IMR-90 (cell line): Measurements from ENCODE around the gene ESRRB. TPM values are rescaled to one million over a fixed set of nuclear protein-coding genes. Genes with fewer than 3 reads are reported as not detected.

Experiments
- ATAC-seq: fragments of 200-7000 bp; cut with Tn5 transposase; 2 replicates; pipeline ENCODE4 v1.9.1; 2020; ENCODE audit warnings: low read depth, mild to moderate bottlenecking, moderate library complexity
- BruUV-seq: library from RNA; stranded (reverse); fragments of 400-500 nt; replicated peaks from 2 replicates; lab custom pipeline; 2021; lab: Mats Ljungman, UMichigan
- CTCF ChIA-PET: fragments of 300-600 bp; formaldehyde crosslinking; extraction: SDS; loops from one replicate; lab custom pipeline; 2021; ENCODE audit warnings: antibody characterized with exemption; lab: Yijun Ruan, JAX
- POLR2A ChIA-PET: fragments of 300-600 bp; sonication (Branson Sonifier 250); formaldehyde crosslinking; loops from one replicate; lab custom pipeline; 2022; ENCODE audit warnings: antibody characterized with exemption; ENCODE audit not compliant: unreplicated experiment; lab: Charles Lee
- DNase-seq: peaks from one replicate; pipeline ENCODE4 v3.0.0; 2013
- H2AFZ ChIP-seq: replicated peaks from 2 replicates; pipeline ENCODE3; 2013; ENCODE audit warnings: low read length, mild to moderate bottlenecking; ENCODE audit not compliant: poor library complexity
- H2AK5ac ChIP-seq: 2 replicates; pipeline ENCODE4 v1.6.1; 2013; ENCODE audit warnings: low read depth, low read length, inconsistent platforms
- H2AK9ac ChIP-seq: replicated peaks from 2 replicates; pipeline ENCODE3; 2013; ENCODE audit warnings: mild to moderate bottlenecking, low read depth, low read length, moderate library complexity; ENCODE audit not compliant: poor library complexity
- H2BK120ac ChIP-seq: 2 replicates; pipeline ENCODE4 v1.6.1; 2013; ENCODE audit warnings: low read depth, low read length, inconsistent platforms
- H2BK15ac ChIP-seq: 3 replicates; pipeline ENCODE4 v1.6.1; 2013; ENCODE audit warnings: low read depth, low read length, inconsistent platforms
- H2BK20ac ChIP-seq: 2 replicates; pipeline ENCODE4 v1.6.1; 2013; ENCODE audit warnings: low read depth, mild to moderate bottlenecking, inconsistent platforms, low read length, moderate library complexity
- H2BK5ac ChIP-seq: 2 replicates; pipeline ENCODE4 v1.6.1; 2013; ENCODE audit warnings: mild to moderate bottlenecking, low read depth, low read length, inconsistent platforms; ENCODE audit not compliant: poor library complexity, severe bottlenecking
- H3K14ac ChIP-seq: replicated peaks from 2 replicates; pipeline ENCODE4 v1.6.1; 2013; ENCODE audit warnings: low read depth, low read length, inconsistent platforms
- H3K18ac ChIP-seq: 2 replicates; pipeline ENCODE4 v1.6.1; 2013; ENCODE audit warnings: low read depth, low read length, control low read depth
- H3K23ac ChIP-seq: 2 replicates; pipeline ENCODE4 v1.6.1; 2013; ENCODE audit warnings: low read depth, low read length, inconsistent platforms
- H3K27ac ChIP-seq: 2 replicates; pipeline ENCODE4 v1.5.1; 2013; ENCODE audit warnings: mild to moderate bottlenecking, control low read depth, low read length; ENCODE audit not compliant: insufficient read depth
- H3K27me3 ChIP-seq: 2 replicates; pipeline ENCODE4 v1.6.1; 2013; ENCODE audit warnings: low read length; ENCODE audit not compliant: control insufficient read depth, insufficient read depth
- H3K36me3 ChIP-seq: 2 replicates; pipeline ENCODE4 v1.6.1; 2013; ENCODE audit warnings: low read length, mixed read lengths; ENCODE audit not compliant: control insufficient read depth, insufficient read depth
- H3K4ac ChIP-seq: 2 replicates; pipeline ENCODE4 v1.6.1; 2013; ENCODE audit warnings: low read depth, low read length, inconsistent platforms
- H3K4me1 ChIP-seq: 2 replicates; pipeline ENCODE4 v1.6.1; 2013; ENCODE audit warnings: low read length, mixed read lengths; ENCODE audit not compliant: control insufficient read depth, insufficient read depth
- H3K4me2 ChIP-seq: 2 replicates; pipeline ENCODE4 v1.6.1; 2013; ENCODE audit warnings: low read depth, mild to moderate bottlenecking, control low read depth, low read length, moderate library complexity
- H3K4me3 ChIP-seq: 2 replicates; pipeline ENCODE4 v1.5.1; 2013; ENCODE audit warnings: low read depth, mild to moderate bottlenecking, control low read depth, low read length, moderate library complexity; ENCODE audit not compliant: insufficient read depth
- H3K56ac ChIP-seq: 2 replicates; pipeline ENCODE4 v1.6.1; 2013; ENCODE audit warnings: low read length, inconsistent platforms; ENCODE audit not compliant: insufficient read depth; ENCODE audit errors: extremely low read depth
- H3K79me1 ChIP-seq, 2 experiments: 2 replicates each; pipeline ENCODE4 v1.6.1; 2013; ENCODE audit warnings: low read length in 2 of 2, inconsistent platforms in 1 of 2, low read depth in 1 of 2
- H3K9ac ChIP-seq: 2 replicates; pipeline ENCODE4 v1.6.1; 2013; ENCODE audit warnings: low read depth, low read length, control low read depth
- H3K9me1 ChIP-seq: 2 replicates; pipeline ENCODE4 v1.6.1; 2013; ENCODE audit warnings: low read length, inconsistent platforms; ENCODE audit not compliant: insufficient read depth
- H3K9me3 ChIP-seq: 2 replicates; pipeline ENCODE4 v1.6.1; 2013; ENCODE audit warnings: low read length; ENCODE audit not compliant: control insufficient read depth, insufficient read depth
- H4K20me1 ChIP-seq: 2 replicates; pipeline ENCODE4 v1.6.1; 2013; ENCODE audit warnings: low read length, inconsistent platforms; ENCODE audit not compliant: insufficient read depth
- H4K5ac ChIP-seq: 2 replicates; pipeline ENCODE4 v1.6.1; 2013; ENCODE audit warnings: mild to moderate bottlenecking, low read depth, low read length, control low read depth
- H4K8ac ChIP-seq, 2 experiments: 2 replicates each; pipeline ENCODE4 v1.6.1; 2013; ENCODE audit warnings: low read depth in 2 of 2, low read length in 2 of 2, control low read depth in 1 of 2, inconsistent platforms in 1 of 2
- H4K91ac ChIP-seq: 2 replicates; pipeline ENCODE4 v1.6.1; 2013; ENCODE audit warnings: low read depth, low read length, inconsistent platforms; ENCODE audit not compliant: insufficient read depth
- BHLHE40 ChIP-seq: fragments of 150-350 bp; IDR thresholded peaks from 2 replicates; pipeline ENCODE4 v1.6.1; 2016; ENCODE audit warnings: mild to moderate bottlenecking, low read depth, low read length
- CEBPB ChIP-seq: IDR thresholded peaks from 2 replicates; pipeline ENCODE4 v1.6.1; 2012; ENCODE audit warnings: low read depth, low read length, improper control_type of control experiment
- CHD1 ChIP-seq: IDR thresholded peaks from 2 replicates; pipeline ENCODE4 v1.6.1; 2012; ENCODE audit warnings: low read depth, low read length, improper control_type of control experiment
- FOS ChIP-seq: fragments of 150-350 bp; IDR thresholded peaks from 2 replicates; pipeline ENCODE4 v1.6.1; 2016; ENCODE audit warnings: low read depth, low read length
- MAFK ChIP-seq: IDR thresholded peaks from 2 replicates; pipeline ENCODE4 v1.6.1; 2012; ENCODE audit warnings: low read depth, low read length, improper control_type of control experiment
- MAZ ChIP-seq: IDR thresholded peaks from 2 replicates; pipeline ENCODE4 v1.6.1; 2012; ENCODE audit warnings: low read depth, mild to moderate bottlenecking, low read length, improper control_type of control experiment, moderate library complexity, borderline replicate concordance
- NFE2L2 ChIP-seq: fragments of 150-350 bp; IDR thresholded peaks from 2 replicates; pipeline ENCODE4 v1.6.1; 2016; ENCODE audit warnings: low read depth, mild to moderate bottlenecking, low read length
- POLR2A ChIP-seq: IDR thresholded peaks from 2 replicates; pipeline ENCODE4 v1.6.1; 2012; ENCODE audit warnings: mild to moderate bottlenecking, low read depth, low read length
- RAD21 ChIP-seq: IDR thresholded peaks from 2 replicates; pipeline ENCODE4 v1.6.1; 2012; ENCODE audit warnings: low read length, improper control_type of control experiment
- RCOR1 ChIP-seq: IDR thresholded peaks from 2 replicates; pipeline ENCODE4 v1.6.1; 2012; ENCODE audit warnings: mild to moderate bottlenecking, low read length, improper control_type of control experiment; ENCODE audit not compliant: insufficient replicate concordance
- SMC3 ChIP-seq: fragments of 150-350 bp; IDR thresholded peaks from 2 replicates; pipeline ENCODE4 v1.6.1; 2016; ENCODE audit warnings: low read depth, mild to moderate bottlenecking, antibody characterized with exemption, low read length, moderate library complexity
- USF2 ChIP-seq: fragments of 150-350 bp; IDR thresholded peaks from 2 replicates; pipeline ENCODE4 v1.6.1; 2017; ENCODE audit warnings: mild to moderate bottlenecking, antibody characterized with exemption, low read length, low read depth
- WGBS, 2 experiments: methylation state at CpG; one replicate each; pipeline versions ENCODE4 v1.1.5 to v1.1.7; 2013; ENCODE audit warnings: missing lambda C conversion rate in 2 of 2; ENCODE audit not compliant: insufficient read length in 1 of 2; ENCODE audit errors: extremely low coverage in 2 of 2; 5-methylcytosine and 5-hydroxymethylcytosine counted together
- dilution Hi-C: fragments of 300-500 bp; cut with HindIII; formaldehyde crosslinking; loops from one replicate; pipeline ENCODE4 v1.14.3; 2018; ENCODE audit warnings: low sequenced_read_pairs; ENCODE audit not compliant: unreplicated experiment
- in situ Hi-C: fragments of 300-500 bp; cut with MboI; formaldehyde crosslinking; loops from 3 replicates; pipeline ENCODE4 v1.14.3; 2019; ENCODE audit warnings: low sequenced_read_pairs, inconsistent platforms, mixed read lengths
- intact Hi-C: fragments of 100-400 bp; cut with micrococcal nuclease; formaldehyde crosslinking; loops from 2 replicates; pipeline ENCODE4 v1.10.0; 2022
- polyA plus RNA-seq, 3 experiments: library from polyadenylated mRNA; depleted of rRNA; stranded (reverse); fragments of >200 nt; gene quantifications; 2 replicates each; pipeline ENCODE4 v1.2.3, GENCODE V29; 2012; ENCODE audit warnings: low replicate concordance in 1 of 3
- total RNA-seq: library from RNA; depleted of rRNA; stranded (reverse); fragments of >200 nt; gene quantifications from 2 replicates; pipeline ENCODE4 v1.2.3, GENCODE V29; 2012
- TF ChIP-seq, protein P1 (sequence below): fragments of 150-350 bp; IDR thresholded peaks from 2 replicates; pipeline ENCODE4 v1.6.1; 2016; ENCODE audit warnings: low read depth, mild to moderate bottlenecking, low read length, moderate library complexity, borderline replicate concordance

ESRRB gene
- total and polyA plus RNA-seq, 2 of the 4 experiments (the other 2 are of a cell fraction): not detected

GRCh38 chr14:76497550-76498462 lies 121.9 kb downstream of the ESRRB start:
- no peak overlapping the region for H4K91ac ChIP-seq
- H2AK5ac ChIP-seq: no peak overlapping the region
- H3K4ac ChIP-seq: no peak overlapping the region
- H3K9me3 ChIP-seq: no peaks in the 10 kb centered on the region
- in situ Hi-C loops (no loop called here), dilution Hi-C loops (no loop called here), intact Hi-C loops (no loop called here)
- CTCF ChIA-PET: no interaction called here
- H2AK9ac ChIP-seq: no peak overlapping the region
- no peak overlapping the region for H4K5ac ChIP-seq
- no peak overlapping the region for H3K4me2 ChIP-seq
- 17% methylated on average over 1 of the region's 19 CpGs; no CpG with 5 or more reads in 1 of the 2 experiments for WGBS, 2 experiments
- no peaks in the 10 kb centered on the region for H3K27me3 ChIP-seq
- H2BK15ac ChIP-seq: no peak overlapping the region
- H2BK20ac ChIP-seq: no peak overlapping the region
- BruUV-seq: no TSS peak
- H3K9me1 ChIP-seq: no peaks in the 10 kb centered on the region
- H2BK120ac ChIP-seq: no peak overlapping the region
- no peaks in the 10 kb centered on the region for H3K79me1 ChIP-seq
- no peak overlapping the region for H2AFZ ChIP-seq
- no peak for ATAC-seq
- H3K9ac ChIP-seq: no peak overlapping the region
- no peak overlapping the region for H3K56ac ChIP-seq
- DNase-seq: no peak
- no peak overlapping the region for H3K14ac ChIP-seq
- no peak overlapping the region for H2BK5ac ChIP-seq
- no peak overlapping the region for H3K18ac ChIP-seq
- no peak overlapping the region for H4K8ac ChIP-seq
- no peak overlapping the region for H3K23ac ChIP-seq
- H4K20me1 ChIP-seq: no peaks in the 10 kb centered on the region
- H3K4me3 ChIP-seq: no peak overlapping the region
- no peaks in the 10 kb centered on the region for H3K4me1 ChIP-seq
- TF ChIP-seq, protein P1, sequence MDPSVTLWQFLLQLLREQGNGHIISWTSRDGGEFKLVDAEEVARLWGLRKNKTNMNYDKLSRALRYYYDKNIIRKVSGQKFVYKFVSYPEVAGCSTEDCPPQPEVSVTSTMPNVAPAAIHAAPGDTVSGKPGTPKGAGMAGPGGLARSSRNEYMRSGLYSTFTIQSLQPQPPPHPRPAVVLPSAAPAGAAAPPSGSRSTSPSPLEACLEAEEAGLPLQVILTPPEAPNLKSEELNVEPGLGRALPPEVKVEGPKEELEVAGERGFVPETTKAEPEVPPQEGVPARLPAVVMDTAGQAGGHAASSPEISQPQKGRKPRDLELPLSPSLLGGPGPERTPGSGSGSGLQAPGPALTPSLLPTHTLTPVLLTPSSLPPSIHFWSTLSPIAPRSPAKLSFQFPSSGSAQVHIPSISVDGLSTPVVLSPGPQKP: no peak
- no peak for TF ChIP-seq MAZ
- no peak for TF ChIP-seq CEBPB
- TF ChIP-seq MAFK: no peak
- TF ChIP-seq NFE2L2: no peak
- TF ChIP-seq POLR2A: no peak
- no peak for TF ChIP-seq CHD1
- TF ChIP-seq SMC3: no peak
- TF ChIP-seq BHLHE40: no peak
- TF ChIP-seq RCOR1: no peak
- TF ChIP-seq FOS: no peak
- no peak for TF ChIP-seq RAD21
- TF ChIP-seq USF2: no peak
- H3K36me3 ChIP-seq: no peaks in the 10 kb centered on the region
- POLR2A ChIA-PET: no interaction called here
- H3K27ac ChIP-seq: no peak overlapping the region
